Inflammatory macrophage treated with lipopolysaccharide for 1 hour (primary cell): ENCODE data around the gene RAD51B.
"Not testable (repeated sequence)": the region's sequence is repeated elsewhere in the genome, so short reads cannot be mapped to it uniquely, and the experiment has no call there.

Source experiments
- DNase-seq, 2 donors: peaks; one replicate each; pipeline ENCODE4 v3.0.0-alpha.2; 2020 to 2022

RAD51B gene

GRCh38 chr14:67986131-67986841, 166.7 kb downstream of the RAD51B start:
- DNase-seq = no peak

- DNase-seq = no peak
Measured at GRCh38 chr14:67987606-67988005, 168.0 kb downstream of the RAD51B start.

- DNase-seq = not testable (repeated sequence)
Measured at GRCh38 chr14:67988210-67988609, 168.6 kb downstream of the RAD51B start.

- DNase-seq = no peak
Measured at GRCh38 chr14:67990576-67990975, 171.0 kb downstream of the RAD51B start.

GRCh38 chr14:67994531-67994930, 175.0 kb downstream of the RAD51B start:
- no peak for DNase-seq

- DNase-seq = no peak
Measured at GRCh38 chr14:67996235-67996634, 176.7 kb downstream of the RAD51B start.

- no peak for DNase-seq
Measured at GRCh38 chr14:67998834-67999233, 179.3 kb downstream of the RAD51B start.

GRCh38 chr14:67999290-67999689, 179.7 kb downstream of the RAD51B start:
- DNase-seq = no peak

GRCh38 chr14:67999705-68000384, 180.3 kb downstream of the RAD51B start:
- DNase-seq = no peak

GRCh38 chr14:68000511-68000910, 180.9 kb downstream of the RAD51B start:
- DNase-seq = no peak

- DNase-seq = no peak
Measured at GRCh38 chr14:68008491-68008890, 188.9 kb downstream of the RAD51B start.

- DNase-seq = no peak
Measured at GRCh38 chr14:68011406-68012028, 191.9 kb downstream of the RAD51B start.

GRCh38 chr14:68012871-68013270, 193.3 kb downstream of the RAD51B start:
- no peak for DNase-seq

GRCh38 chr14:68013326-68013725, 193.7 kb downstream of the RAD51B start:
- DNase-seq = no peak

GRCh38 chr14:68014771-68015170, 195.2 kb downstream of the RAD51B start:
- DNase-seq = no peak

GRCh38 chr14:68015356-68016254, 196.0 kb downstream of the RAD51B start:
- DNase-seq = no peak

GRCh38 chr14:68016255-68016914, 196.8 kb downstream of the RAD51B start:
- DNase-seq = no peak

- DNase-seq = no peak
Measured at GRCh38 chr14:68018598-68018997, 199.0 kb downstream of the RAD51B start.

- DNase-seq = no peak
Measured at GRCh38 chr14:68020493-68020892, 200.9 kb downstream of the RAD51B start.

- DNase-seq = no peak
Measured at GRCh38 chr14:68020999-68021663, 201.6 kb downstream of the RAD51B start.

GRCh38 chr14:68027276-68027675, 207.7 kb downstream of the RAD51B start:
- DNase-seq = no peak

GRCh38 chr14:68028075-68028474, 208.5 kb downstream of the RAD51B start:
- DNase-seq = no peak
